ENCODE results near the gene MND1.

GRCh38 chr4:153434190-153434589, 89.7 kb downstream of the MND1 start:
- TF ChIP-seq POLR2A (IDR thresholded peaks at IDR 0.05; ENCODE audit: low read length) (no peak), GATA1 (IDR thresholded peaks at IDR 0.05; ENCODE audit: low read depth, low read length) (no peak)

Data from erythroblast (primary cell).